NCI-H2029 treated with DMSO at 0.1 percent for 48 hours (cell line): ENCODE data around the gene ZBTB11.
"Not testable (repeated sequence)": the region's sequence is repeated elsewhere in the genome, so short reads cannot be mapped to it uniquely, and the experiment has no call there.

Experiments used
- DNase-seq: peaks from one replicate; lab custom pipeline; 2025; lab: John Stamatoyannopoulos, UW

ZBTB11 gene

GRCh38 chr3:101643861-101644613 lies 32.9 kb downstream of the ZBTB11 start:
- DNase-seq, result no peak

GRCh38 chr3:101643009-101643844 lies 33.7 kb downstream of the ZBTB11 start:
- no peak for DNase-seq

GRCh38 chr3:101642441-101642840 lies 34.5 kb downstream of the ZBTB11 start:
- no peak for DNase-seq

- DNase-seq, result not testable (repeated sequence)
These were observed 35.4 kb downstream of the ZBTB11 start for GRCh38 chr3:101641397-101642115.

- DNase-seq, result no peak
These were observed 36.7 kb downstream of the ZBTB11 start for GRCh38 chr3:101640256-101640655.

- DNase-seq, result no peak
These were observed 37.5 kb downstream of the ZBTB11 start for GRCh38 chr3:101639280-101639963.

- DNase-seq, result no peak
These were observed 38.6 kb downstream of the ZBTB11 start for GRCh38 chr3:101638261-101638745.

GRCh38 chr3:101637451-101637850 lies 39.5 kb downstream of the ZBTB11 start:
- DNase-seq, result no peak

GRCh38 chr3:101635954-101636798 lies 40.8 kb downstream of the ZBTB11 start:
- DNase-seq, result no peak

- DNase-seq, result no peak
These were observed 41.6 kb downstream of the ZBTB11 start for GRCh38 chr3:101635345-101635744.

GRCh38 chr3:101634591-101635196 lies 42.2 kb downstream of the ZBTB11 start:
- DNase-seq, result no peak

- DNase-seq, result no peak
These were observed 43.7 kb downstream of the ZBTB11 start for GRCh38 chr3:101633186-101633585.

- no peak for DNase-seq
These were observed 44.3 kb downstream of the ZBTB11 start for GRCh38 chr3:101632586-101632985.

GRCh38 chr3:101631959-101632358 lies 45.0 kb downstream of the ZBTB11 start:
- DNase-seq, result not testable (repeated sequence)

- DNase-seq, result no peak
These were observed 45.7 kb downstream of the ZBTB11 start for GRCh38 chr3:101631098-101631796.

- DNase-seq, result no peak
These were observed 47.7 kb downstream of the ZBTB11 start for GRCh38 chr3:101629219-101629618.

- DNase-seq, result no peak
These were observed 51.1 kb downstream of the ZBTB11 start for GRCh38 chr3:101625879-101626278.

- DNase-seq, result no peak
These were observed 52.1 kb downstream of the ZBTB11 start for GRCh38 chr3:101624857-101625256.

- no peak for DNase-seq
These were observed 53.3 kb downstream of the ZBTB11 start for GRCh38 chr3:101623656-101624055.

GRCh38 chr3:101619734-101620133 lies 57.2 kb downstream of the ZBTB11 start:
- no peak for DNase-seq
